ENCODE data around the gene TNRC6C. TPM values are rescaled to one million over a fixed set of nuclear protein-coding genes. Genes with fewer than 3 reads are reported as not detected.

Gene TNRC6C
- total RNA-seq, 4 donors from 2014 or later = 4.7 to 9.0 (median 7.6) TPM

- Histone ChIP-seq H3K4me3 (no peak overlapping the region), H3K9me3 (no peaks in the 10 kb centered on the region), H3K36me3 (no peaks in the 10 kb centered on the region), H3K4me1 (no peaks in the 10 kb centered on the region), H3K27me3 (peaks cover 0 to 3% (median 3%) of the 10 kb centered on the region in 3 donors), H3K27ac (no peak overlapping the region)
- ATAC-seq (no peak), DNase-seq (no peak)
- TF ChIP-seq POLR2A (IDR thresholded peaks at IDR 0.05) (no peak), CTCF (IDR thresholded peaks at IDR 0.05 in 4 of 5, conservative IDR thresholded peaks at IDR 0.05 in 1 of 5) (no peak)
- in situ Hi-C loops (cut with MboI; ENCODE audit: low sequenced_read_pairs in 4 of 4) = no loop called here
- intact Hi-C loops (cut with DNase I; ENCODE audit: low total_unique reads) = no loop called here
Observed at GRCh38 chr17:77929180-77929564, 29.3 kb upstream of the TNRC6C start.

GRCh38 chr17:77929871-77930436 lies 28.5 kb upstream of the TNRC6C start:
- in situ Hi-C loops (cut with MboI; ENCODE audit: low sequenced_read_pairs in 4 of 4) (no loop called here), intact Hi-C loops (cut with DNase I; ENCODE audit: low total_unique reads) (no loop called here)
- no peak overlapping the region for H3K27ac ChIP-seq
- no peak for DNase-seq
- no peak for ATAC-seq
- H3K4me3 ChIP-seq = no peak overlapping the region
- no peaks in the 10 kb centered on the region for H3K36me3 ChIP-seq
- no peak for TF ChIP-seq POLR2A (IDR thresholded peaks at IDR 0.05)
- no peak for TF ChIP-seq CTCF (IDR thresholded peaks at IDR 0.05 in 4 of 5, conservative IDR thresholded peaks at IDR 0.05 in 1 of 5)
- H3K4me1 ChIP-seq = no peaks in the 10 kb centered on the region
- H3K9me3 ChIP-seq = no peaks in the 10 kb centered on the region
- H3K27me3 ChIP-seq = peaks cover 0 to under 1% (median 0%) of the 10 kb centered on the region in 3 donors

- TF ChIP-seq CTCF (IDR thresholded peaks at IDR 0.05 in 4 of 5, conservative IDR thresholded peaks at IDR 0.05 in 1 of 5) (no peak), POLR2A (IDR thresholded peaks at IDR 0.05) (no peak)
- intact Hi-C loops (cut with DNase I; ENCODE audit: low total_unique reads) = no loop called here
- no peaks in the 10 kb centered on the region for H3K36me3 ChIP-seq
Observed at GRCh38 chr17:77930780-77931768, 27.4 kb upstream of the TNRC6C start.

GRCh38 chr17:77933777-77934398 lies 24.6 kb upstream of the TNRC6C start:
- no peaks in the 10 kb centered on the region for H3K27me3 ChIP-seq
- intact Hi-C loops (cut with DNase I; ENCODE audit: low total_unique reads) = no loop called here
- DNase-seq = no peak
- no peaks in the 10 kb centered on the region for H3K4me1 ChIP-seq
- in situ Hi-C loops (cut with MboI; ENCODE audit: low sequenced_read_pairs in 4 of 4) = no loop called here
- no peak overlapping the region for H3K4me3 ChIP-seq
- no peak for TF ChIP-seq POLR2A (IDR thresholded peaks at IDR 0.05)
- no peak for TF ChIP-seq CTCF (IDR thresholded peaks at IDR 0.05 in 4 of 5, conservative IDR thresholded peaks at IDR 0.05 in 1 of 5)
- no peak overlapping the region for H3K27ac ChIP-seq
- no peaks in the 10 kb centered on the region for H3K9me3 ChIP-seq
- ATAC-seq = no peak
- H3K36me3 ChIP-seq = no peaks in the 10 kb centered on the region

More at GRCh38 chr17:77930780-77931768, 27.4 kb upstream of the TNRC6C start:
- ATAC-seq (no peak), DNase-seq (no peak)
- Histone ChIP-seq H3K27ac (no peak overlapping the region), H3K4me1 (no peaks in the 10 kb centered on the region), H3K27me3 (no peaks in the 10 kb centered on the region), H3K9me3 (no peaks in the 10 kb centered on the region), H3K4me3 (no peak overlapping the region)
- in situ Hi-C loops (cut with MboI; ENCODE audit: low sequenced_read_pairs in 4 of 4) = no loop called here
